Effector memory CD8-positive, alpha-beta T cell (primary cell): Measurements from ENCODE around the gene GIGYF2.

Experiments
- ATAC-seq: fragments of 150-1000 bp; cut with Tn5 transposase; replicated peaks from 2 replicates; pipeline ENCODE4 v1.10.0; 2021; ENCODE audit warnings: mild to moderate bottlenecking, moderate library complexity
- DNase-seq, 3 experiments: peaks; one replicate each; pipeline ENCODE4 v3.0.0; 2021
- H3K27ac Mint-ChIP-seq, 2 donors: one replicate each; pipeline ENCODE4 v1.8.0; 2022; ENCODE audit warnings: mild to moderate bottlenecking in 2 of 2, mixed read lengths in 2 of 2, moderate library complexity in 2 of 2
- H3K27me3 Mint-ChIP-seq, 2 donors: one replicate each; pipeline ENCODE4 v1.8.0; 2022; ENCODE audit warnings: mixed read lengths in 2 of 2
- H3K36me3 Mint-ChIP-seq: one replicate; pipeline ENCODE4 v1.8.0; 2022; ENCODE audit warnings: mild to moderate bottlenecking, moderate library complexity, mixed read lengths; ENCODE audit not compliant: insufficient read depth
- H3K4me1 Mint-ChIP-seq, 2 donors: one replicate each; pipeline ENCODE4 v1.8.0; 2022; ENCODE audit warnings: low read depth in 2 of 2, mixed read lengths in 2 of 2
- H3K4me3 Mint-ChIP-seq, 2 donors: one replicate each; pipeline ENCODE4 v1.8.0; 2022; ENCODE audit warnings: mild to moderate bottlenecking in 2 of 2, mixed read lengths in 2 of 2, moderate library complexity in 2 of 2
- H3K9me3 Mint-ChIP-seq, 2 donors: one replicate each; pipeline ENCODE4 v1.8.0; 2022; ENCODE audit warnings: mixed read lengths in 2 of 2

Gene GIGYF2

GRCh38 chr2:232809349-232810124 is 112.4 kb downstream of the GIGYF2 start:
- no peak overlapping the region for H3K4me3 Mint-ChIP-seq
- peaks cover 77% of the 10 kb centered on the region for H3K36me3 Mint-ChIP-seq
- ATAC-seq (no peak), DNase-seq (no peak)
- peak overlapping the region; percentile 60 for H3K27ac Mint-ChIP-seq
- no peaks in the 10 kb centered on the region for H3K27me3 Mint-ChIP-seq
- H3K4me1 Mint-ChIP-seq: no peaks in the 10 kb centered on the region
- H3K9me3 Mint-ChIP-seq: no peaks in the 10 kb centered on the region

DNA sequence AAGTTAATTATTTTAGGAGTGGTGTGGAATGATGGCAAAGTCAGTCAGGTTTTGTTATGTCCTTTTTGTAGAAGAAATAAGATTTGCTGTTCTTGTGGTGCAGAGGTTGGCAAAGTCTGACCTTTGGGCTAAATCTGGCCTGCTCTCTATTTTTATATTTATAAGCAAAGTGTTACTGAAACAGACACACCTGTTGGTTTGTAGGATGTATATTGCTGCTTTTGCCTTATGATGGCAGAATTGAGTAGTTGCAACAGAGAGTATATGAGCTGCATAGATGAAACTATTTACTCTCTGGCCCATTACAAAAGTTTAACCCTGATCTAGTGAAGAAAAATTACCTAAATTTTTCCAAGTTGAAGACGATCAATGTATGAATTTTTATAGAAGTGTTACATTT is 113.3 kb downstream of the GIGYF2 start:
- Mint-ChIP-seq H3K36me3 (peaks cover 80% of the 10 kb centered on the region), H3K27me3 (no peaks in the 10 kb centered on the region), H3K4me1 (no peaks in the 10 kb centered on the region), H3K9me3 (no peaks in the 10 kb centered on the region), H3K27ac (peak overlapping the region in 1 of 2 donors; percentile 60), H3K4me3 (no peak overlapping the region)
- ATAC-seq (no peak), DNase-seq (no peak)

- ATAC-seq: no peak
- Mint-ChIP-seq H3K27ac (peak overlapping the region in 1 of 2 donors; percentile 47), H3K4me1 (peaks cover 0 to 3% of the 10 kb centered on the region in 2 donors), H3K36me3 (peaks cover 90% of the 10 kb centered on the region), H3K27me3 (no peaks in the 10 kb centered on the region), H3K9me3 (no peaks in the 10 kb centered on the region), H3K4me3 (no peak overlapping the region)
- DNase-seq: no peak
Observed at GRCh38 chr2:232815569-232815968, 118.4 kb downstream of the GIGYF2 start.

GRCh38 chr2:232816657-232817056 is 119.5 kb downstream of the GIGYF2 start:
- H3K36me3 Mint-ChIP-seq: peaks cover 90% of the 10 kb centered on the region

GRCh38 chr2:232817756-232818155 is 120.6 kb downstream of the GIGYF2 start:
- no peaks in the 10 kb centered on the region for H3K9me3 Mint-ChIP-seq
- H3K27me3 Mint-ChIP-seq: no peaks in the 10 kb centered on the region
- ATAC-seq (no peak), DNase-seq (no peak)
- H3K27ac Mint-ChIP-seq: no peak overlapping the region
- peaks cover 0 to 3% of the 10 kb centered on the region in 2 donors for H3K4me1 Mint-ChIP-seq
- H3K4me3 Mint-ChIP-seq: no peak overlapping the region
- H3K36me3 Mint-ChIP-seq: peaks cover 90% of the 10 kb centered on the region

More at GRCh38 chr2:232816657-232817056, 119.5 kb downstream of the GIGYF2 start:
- DNase-seq: no peak
- H3K4me1 Mint-ChIP-seq: peaks cover 0 to 3% of the 10 kb centered on the region in 2 donors
- H3K9me3 Mint-ChIP-seq: no peaks in the 10 kb centered on the region
- H3K27ac Mint-ChIP-seq: peak overlapping the region in 1 of 2 donors; percentile 47
- H3K4me3 Mint-ChIP-seq: no peak overlapping the region
- no peaks in the 10 kb centered on the region for H3K27me3 Mint-ChIP-seq
- ATAC-seq: no peak

- no peaks in the 10 kb centered on the region for H3K27me3 Mint-ChIP-seq
- ATAC-seq (no peak), DNase-seq (no peak)
- no peak overlapping the region for H3K4me3 Mint-ChIP-seq
- peaks cover 0 to 17% of the 10 kb centered on the region in 2 donors for H3K4me1 Mint-ChIP-seq
- no peaks in the 10 kb centered on the region for H3K9me3 Mint-ChIP-seq
- peaks cover 52% of the 10 kb centered on the region for H3K36me3 Mint-ChIP-seq
- H3K27ac Mint-ChIP-seq: peak overlapping the region in 1 of 2 donors; percentile 57
Observed at GRCh38 chr2:232829988-232830387, 132.9 kb downstream of the GIGYF2 start.

GRCh38 chr2:232831496-232831895 is 134.4 kb downstream of the GIGYF2 start:
- Mint-ChIP-seq H3K27ac (no peak overlapping the region), H3K27me3 (no peaks in the 10 kb centered on the region), H3K9me3 (no peaks in the 10 kb centered on the region), H3K4me3 (no peak overlapping the region), H3K4me1 (peaks cover 3 to 17% of the 10 kb centered on the region in 2 donors), H3K36me3 (peaks cover 59% of the 10 kb centered on the region)
- ATAC-seq (no peak), DNase-seq (no peak)

DNA sequence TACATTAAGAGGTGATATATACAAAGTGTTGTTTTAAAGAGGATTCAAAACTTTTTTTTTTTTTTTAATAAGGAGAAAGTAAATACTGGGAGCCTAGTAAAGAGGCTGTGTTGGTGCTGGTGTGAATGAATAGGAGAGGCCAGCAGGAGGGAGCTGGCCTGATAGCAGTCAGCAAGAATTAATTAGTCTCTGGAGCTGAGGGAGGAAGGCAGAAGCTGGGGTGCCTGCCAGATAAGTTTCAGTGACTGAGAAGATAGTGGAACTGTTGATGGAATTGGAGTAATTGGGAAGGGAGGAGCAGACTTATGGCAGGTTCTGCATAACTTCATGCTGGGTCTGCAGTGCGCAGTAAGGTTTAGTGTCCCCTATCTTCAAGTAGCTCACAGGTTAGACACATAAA is 136.7 kb downstream of the GIGYF2 start:
- Mint-ChIP-seq H3K36me3 (peaks cover 62% of the 10 kb centered on the region), H3K4me1 (peaks cover 21 to 27% of the 10 kb centered on the region in 2 donors), H3K4me3 (no peak overlapping the region), H3K9me3 (no peaks in the 10 kb centered on the region), H3K27ac (peak overlapping the region; percentile 11 to 26), H3K27me3 (no peaks in the 10 kb centered on the region)
- DNase-seq (no peak), ATAC-seq (no peak)

DNA sequence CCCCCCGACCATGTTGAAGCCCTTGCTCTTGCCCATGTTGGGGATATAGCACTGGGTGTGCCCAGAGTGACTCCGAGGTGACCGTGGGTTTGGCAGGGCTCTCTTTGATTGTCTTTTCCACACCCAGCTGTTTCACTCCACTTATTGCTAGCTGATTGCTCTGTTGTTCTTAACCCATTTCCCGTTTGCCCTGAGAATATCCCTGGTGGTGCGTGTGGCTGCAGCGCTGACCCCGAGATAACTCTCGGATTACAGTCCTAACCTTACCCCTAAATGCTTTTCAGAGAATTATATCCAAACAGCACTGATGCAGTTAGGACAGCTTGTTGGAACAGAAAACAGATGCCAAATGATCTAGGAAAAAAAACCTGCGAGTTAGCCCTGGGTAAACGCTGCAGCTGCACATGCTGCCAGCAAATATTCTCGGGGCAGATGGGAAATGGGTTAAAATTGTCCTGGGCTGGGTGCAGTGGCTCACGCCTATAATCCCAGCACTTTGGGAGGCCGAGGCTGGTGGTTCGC is 138.6 kb downstream of the GIGYF2 start:
- H3K4me3 Mint-ChIP-seq: no peak overlapping the region
- H3K27ac Mint-ChIP-seq: no peak overlapping the region
- H3K36me3 Mint-ChIP-seq: peaks cover 71% of the 10 kb centered on the region
- H3K4me1 Mint-ChIP-seq: peaks cover 23 to 36% of the 10 kb centered on the region in 2 donors
- DNase-seq: no peak
- H3K27me3 Mint-ChIP-seq: no peaks in the 10 kb centered on the region
- no peak for ATAC-seq
- no peaks in the 10 kb centered on the region for H3K9me3 Mint-ChIP-seq

GRCh38 chr2:232836934-232837333 is 139.8 kb downstream of the GIGYF2 start:
- peaks cover 78% of the 10 kb centered on the region for H3K36me3 Mint-ChIP-seq
- ATAC-seq (no peak), DNase-seq (no peak)
- H3K27ac Mint-ChIP-seq: peak overlapping the region; percentile 67 to 88
- H3K9me3 Mint-ChIP-seq: no peaks in the 10 kb centered on the region
- H3K4me3 Mint-ChIP-seq: no peak overlapping the region
- H3K27me3 Mint-ChIP-seq: no peaks in the 10 kb centered on the region
- H3K4me1 Mint-ChIP-seq: peaks cover 23 to 34% of the 10 kb centered on the region in 2 donors

DNA sequence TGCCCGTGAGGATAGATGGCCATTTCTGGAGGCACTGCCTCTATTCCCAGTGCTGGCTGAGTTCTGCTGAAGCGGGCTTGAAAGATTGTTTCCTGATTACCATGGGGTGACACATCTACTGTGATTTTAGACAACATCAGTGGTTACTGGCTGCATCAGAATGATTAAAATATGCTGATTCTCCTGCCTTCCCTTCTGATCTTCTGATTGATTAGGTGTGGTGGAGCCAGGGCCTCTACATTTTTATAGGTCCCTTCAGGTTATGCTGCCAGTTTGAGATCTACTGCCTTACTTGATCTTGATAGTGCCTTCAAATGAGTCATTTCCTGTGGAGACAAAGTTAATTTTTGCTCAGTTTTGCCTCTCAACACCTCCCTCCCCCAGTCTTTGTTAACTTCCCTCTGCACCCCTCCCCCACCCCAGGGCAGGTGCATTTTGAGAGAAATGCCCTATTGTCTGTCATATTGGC is 141.3 kb downstream of the GIGYF2 start:
- Mint-ChIP-seq H3K4me3 (peak overlapping the region; percentile 46 to 62), H3K4me1 (peaks cover 23 to 31% of the 10 kb centered on the region in 2 donors), H3K36me3 (peaks cover 77% of the 10 kb centered on the region), H3K27ac (peak overlapping the region; percentile 88 to 89), H3K27me3 (no peaks in the 10 kb centered on the region), H3K9me3 (no peaks in the 10 kb centered on the region)
- ATAC-seq (peak; percentile 92), DNase-seq (peak; percentile 17 to 41 (median 38))

- Mint-ChIP-seq H3K4me3 (no peak overlapping the region), H3K36me3 (peaks cover 75% of the 10 kb centered on the region), H3K9me3 (no peaks in the 10 kb centered on the region), H3K27me3 (no peaks in the 10 kb centered on the region), H3K4me1 (peaks cover 23 to 27% of the 10 kb centered on the region in 2 donors), H3K27ac (peak overlapping the region; percentile 88 to 89)
- no peak for DNase-seq
- ATAC-seq: no peak
Observed at GRCh38 chr2:232839411-232840079, 142.4 kb downstream of the GIGYF2 start.

- peaks cover 13 to 21% of the 10 kb centered on the region in 2 donors for H3K4me1 Mint-ChIP-seq
- no peak overlapping the region for H3K4me3 Mint-ChIP-seq
- H3K36me3 Mint-ChIP-seq: peaks cover 66% of the 10 kb centered on the region
- H3K27ac Mint-ChIP-seq: no peak overlapping the region
- no peaks in the 10 kb centered on the region for H3K27me3 Mint-ChIP-seq
- H3K9me3 Mint-ChIP-seq: no peaks in the 10 kb centered on the region
- no peak for ATAC-seq
- no peak for DNase-seq
Observed at GRCh38 chr2:232842689-232843088, 145.6 kb downstream of the GIGYF2 start.
